GM10266 (cell line): ENCODE data around the gene SULT2B1.

Source experiments
- DNase-seq: peaks from one replicate; pipeline ENCODE4 v3.0.0; 2012; ENCODE audit errors: extremely low spot score
- CTCF ChIP-seq: IDR thresholded peaks from 2 replicates; pipeline ENCODE4 v1.5.1; 2012; ENCODE audit warnings: mild to moderate bottlenecking, low read depth; ENCODE audit not compliant: control insufficient read depth, insufficient read depth; ENCODE audit errors: missing control alignments

The SULT2B1 gene

DNA sequence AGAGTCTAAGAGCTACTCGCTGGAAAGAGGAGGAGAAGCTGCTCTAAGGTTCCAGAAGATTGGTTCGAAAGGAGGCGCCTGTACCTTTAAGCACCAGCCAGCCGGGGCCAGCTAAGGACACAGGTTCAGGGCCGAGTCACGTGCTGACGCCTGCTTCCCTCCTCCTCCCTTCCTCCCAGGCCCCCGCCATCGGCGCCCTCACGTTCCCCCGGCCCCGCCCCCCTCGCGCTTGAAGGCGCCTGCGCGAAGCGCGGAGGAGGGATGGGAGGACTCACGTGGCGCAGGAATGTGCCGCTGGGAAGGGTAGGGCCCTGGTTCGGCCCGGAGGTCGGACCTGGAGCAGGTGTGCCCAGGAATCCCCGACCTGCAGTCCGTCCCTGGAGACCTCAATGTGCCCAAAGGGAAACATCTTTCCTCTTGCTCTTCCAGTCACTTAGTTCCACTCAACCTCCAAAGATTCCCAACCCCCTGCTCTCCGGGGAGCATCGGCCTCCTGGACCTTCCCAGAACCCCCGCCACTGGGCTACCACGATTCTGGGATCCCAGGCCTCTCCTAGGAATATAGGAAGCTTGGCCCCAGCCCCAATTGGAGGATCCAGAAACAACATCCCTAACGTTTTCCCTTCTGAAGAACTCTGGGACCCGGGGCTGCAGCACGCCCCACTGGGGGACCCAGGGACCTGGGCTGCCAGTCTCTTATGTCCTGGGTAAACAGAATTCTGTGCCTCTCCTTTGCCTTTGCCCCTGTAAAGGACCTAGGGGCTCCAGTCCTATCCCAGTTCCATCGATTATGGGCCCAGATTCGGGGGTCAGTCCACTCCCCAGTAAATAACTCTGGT lies 82.7 kb downstream of the SULT2B1 start:
- peak; percentile 92 for DNase-seq
- no peak for TF ChIP-seq CTCF

GRCh38 chr19:48635263-48635965 lies 83.4 kb downstream of the SULT2B1 start:
- DNase-seq = peak; percentile 94

GRCh38 chr19:48635966-48636858 lies 84.2 kb downstream of the SULT2B1 start:
- DNase-seq = no peak
- TF ChIP-seq CTCF = no peak

More at GRCh38 chr19:48635263-48635965, 83.4 kb downstream of the SULT2B1 start:
- no peak for TF ChIP-seq CTCF

GRCh38 chr19:48636859-48637448 lies 85.0 kb downstream of the SULT2B1 start, which contains the start of gene DBP:
Gene DBP (minus strand): TSS chr19:48637379. CDS start chr19:48636994, 385 bp downstream.
- no peak for TF ChIP-seq CTCF
- peak; percentile 47 for DNase-seq

DNA sequence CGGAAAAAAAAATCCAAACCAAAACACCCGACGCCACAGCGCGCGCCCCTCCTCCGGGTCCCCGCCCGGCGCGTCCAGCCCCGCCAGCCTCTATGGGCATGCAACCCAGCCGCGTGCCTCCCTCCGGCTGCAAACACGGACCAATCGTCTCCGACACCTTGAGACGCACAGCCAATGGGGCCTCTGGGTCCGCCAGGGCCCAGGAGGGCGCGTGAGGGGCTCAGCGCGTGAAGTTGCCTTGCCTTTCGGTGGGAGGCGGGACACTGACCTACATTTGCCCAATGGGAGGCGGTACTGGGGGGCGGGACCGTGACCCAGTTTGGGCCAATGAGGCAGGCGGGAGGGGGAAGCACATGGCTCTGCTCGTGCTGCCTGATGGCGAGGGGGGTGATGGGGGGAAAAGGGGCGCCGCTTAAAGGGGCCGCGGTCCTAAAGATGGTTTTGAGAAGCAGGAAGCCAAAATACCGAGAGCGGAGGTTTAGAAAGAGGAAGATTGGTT lies 85.5 kb downstream of the SULT2B1 start:
- TF ChIP-seq CTCF = no peak
- peak; percentile 96 for DNase-seq

DNA sequence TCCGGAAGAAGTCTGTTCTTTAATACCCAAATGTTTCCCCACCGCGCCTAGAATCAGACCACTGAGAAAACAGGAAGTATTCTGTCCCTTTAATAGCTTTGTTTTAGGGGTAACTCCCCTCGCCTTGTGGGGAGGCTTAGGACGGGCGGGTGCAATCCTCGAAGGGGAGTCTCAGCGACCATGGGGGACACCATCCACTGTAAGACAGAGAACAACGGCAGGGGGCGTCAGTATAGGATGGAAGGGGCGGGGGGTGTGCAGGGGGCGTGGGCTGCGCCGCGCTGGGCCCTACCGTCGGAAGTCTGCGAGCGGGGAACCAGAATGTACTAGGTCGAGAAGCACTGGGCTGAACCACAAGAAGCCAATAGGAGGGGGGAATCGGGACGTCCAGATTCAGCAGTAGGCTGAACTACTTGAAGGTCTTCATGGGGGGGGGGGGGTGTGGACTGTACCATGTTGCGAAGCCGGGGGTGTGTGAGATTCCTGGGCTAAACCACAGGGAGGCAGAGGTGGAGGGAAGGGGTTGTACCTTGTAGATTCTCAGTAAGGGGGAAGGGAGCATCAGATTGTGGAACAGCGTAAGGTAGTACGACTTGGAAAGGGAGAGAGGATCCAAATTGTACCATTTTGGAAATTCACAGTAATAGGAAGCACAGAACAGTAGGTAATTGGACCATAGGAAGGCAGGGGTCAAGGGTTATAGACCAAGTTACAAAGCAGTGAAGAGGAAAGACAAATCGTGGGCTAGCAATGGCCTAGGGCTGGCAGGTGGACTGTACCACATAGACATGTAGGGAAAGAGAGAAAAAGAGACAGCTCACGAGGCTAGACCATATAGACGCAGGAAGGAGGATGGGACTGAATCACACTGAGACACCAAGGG lies 86.2 kb downstream of the SULT2B1 start:
- TF ChIP-seq CTCF = peak; percentile 13
- DNase-seq = peak; percentile 86
